ENCODE results near the gene SPEN.
A peak's percentile ranks its signal among the peaks of the same experiment; 100 is the strongest.
"Not testable (repeated sequence)": the region's sequence is repeated elsewhere in the genome, so short reads cannot be mapped to it uniquely, and the experiment has no call there.

Gene SPEN, protein sequence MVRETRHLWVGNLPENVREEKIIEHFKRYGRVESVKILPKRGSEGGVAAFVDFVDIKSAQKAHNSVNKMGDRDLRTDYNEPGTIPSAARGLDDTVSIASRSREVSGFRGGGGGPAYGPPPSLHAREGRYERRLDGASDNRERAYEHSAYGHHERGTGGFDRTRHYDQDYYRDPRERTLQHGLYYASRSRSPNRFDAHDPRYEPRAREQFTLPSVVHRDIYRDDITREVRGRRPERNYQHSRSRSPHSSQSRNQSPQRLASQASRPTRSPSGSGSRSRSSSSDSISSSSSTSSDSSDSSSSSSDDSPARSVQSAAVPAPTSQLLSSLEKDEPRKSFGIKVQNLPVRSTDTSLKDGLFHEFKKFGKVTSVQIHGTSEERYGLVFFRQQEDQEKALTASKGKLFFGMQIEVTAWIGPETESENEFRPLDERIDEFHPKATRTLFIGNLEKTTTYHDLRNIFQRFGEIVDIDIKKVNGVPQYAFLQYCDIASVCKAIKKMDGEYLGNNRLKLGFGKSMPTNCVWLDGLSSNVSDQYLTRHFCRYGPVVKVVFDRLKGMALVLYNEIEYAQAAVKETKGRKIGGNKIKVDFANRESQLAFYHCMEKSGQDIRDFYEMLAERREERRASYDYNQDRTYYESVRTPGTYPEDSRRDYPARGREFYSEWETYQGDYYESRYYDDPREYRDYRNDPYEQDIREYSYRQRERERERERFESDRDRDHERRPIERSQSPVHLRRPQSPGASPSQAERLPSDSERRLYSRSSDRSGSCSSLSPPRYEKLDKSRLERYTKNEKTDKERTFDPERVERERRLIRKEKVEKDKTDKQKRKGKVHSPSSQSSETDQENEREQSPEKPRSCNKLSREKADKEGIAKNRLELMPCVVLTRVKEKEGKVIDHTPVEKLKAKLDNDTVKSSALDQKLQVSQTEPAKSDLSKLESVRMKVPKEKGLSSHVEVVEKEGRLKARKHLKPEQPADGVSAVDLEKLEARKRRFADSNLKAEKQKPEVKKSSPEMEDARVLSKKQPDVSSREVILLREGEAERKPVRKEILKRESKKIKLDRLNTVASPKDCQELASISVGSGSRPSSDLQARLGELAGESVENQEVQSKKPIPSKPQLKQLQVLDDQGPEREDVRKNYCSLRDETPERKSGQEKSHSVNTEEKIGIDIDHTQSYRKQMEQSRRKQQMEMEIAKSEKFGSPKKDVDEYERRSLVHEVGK (N-terminal part only)

DNA sequence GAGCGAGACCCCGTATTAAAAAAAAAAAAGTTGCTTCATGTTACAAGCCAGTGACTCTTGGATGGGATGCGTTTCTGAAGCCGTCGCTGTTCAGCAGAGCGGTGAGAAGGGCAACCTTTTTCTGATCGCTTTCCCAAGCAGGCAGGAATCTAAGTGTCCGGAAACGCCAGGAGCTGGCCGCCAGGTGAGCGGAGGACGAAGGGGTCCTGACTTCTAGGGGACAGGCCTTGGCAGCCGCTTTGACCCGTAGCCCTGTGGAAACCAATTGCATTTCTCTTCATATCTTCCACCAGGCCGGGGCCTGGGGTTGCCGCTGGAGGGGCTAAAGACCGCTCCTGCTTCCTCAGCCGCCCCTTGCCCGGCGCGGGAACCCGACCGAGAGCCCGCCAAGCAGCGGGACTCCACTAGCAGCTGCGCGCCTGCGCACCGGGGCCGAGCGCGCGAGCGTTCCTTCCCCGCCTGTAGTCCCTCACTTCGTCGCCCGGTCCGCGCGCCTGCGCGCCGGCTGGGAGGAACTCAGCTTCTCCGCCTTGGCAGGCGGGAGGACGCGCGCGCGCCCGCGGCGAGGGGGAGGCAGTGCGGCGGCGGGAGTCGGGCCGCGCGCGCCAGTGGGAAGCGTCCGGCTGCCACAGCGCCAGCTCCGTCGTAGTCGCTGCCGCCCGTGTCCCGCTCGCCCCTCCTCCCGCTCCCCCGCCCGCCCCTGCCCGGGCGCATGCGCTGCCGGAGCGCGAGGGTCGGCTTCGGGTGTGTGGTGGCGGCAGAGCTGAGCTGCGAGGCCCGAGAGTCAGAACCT, at the start of gene SPEN:
SPEN (plus strand) TSS at position 608 of the 793 bp plus-strand sequence. CDS start 361 bp downstream, outside the sequence.
- Mint-ChIP-seq H3K27me3 (no peaks in the 10 kb centered on the region), H3K4me3 (peak within 1 kb of the TSS; percentile 95)

DNA sequence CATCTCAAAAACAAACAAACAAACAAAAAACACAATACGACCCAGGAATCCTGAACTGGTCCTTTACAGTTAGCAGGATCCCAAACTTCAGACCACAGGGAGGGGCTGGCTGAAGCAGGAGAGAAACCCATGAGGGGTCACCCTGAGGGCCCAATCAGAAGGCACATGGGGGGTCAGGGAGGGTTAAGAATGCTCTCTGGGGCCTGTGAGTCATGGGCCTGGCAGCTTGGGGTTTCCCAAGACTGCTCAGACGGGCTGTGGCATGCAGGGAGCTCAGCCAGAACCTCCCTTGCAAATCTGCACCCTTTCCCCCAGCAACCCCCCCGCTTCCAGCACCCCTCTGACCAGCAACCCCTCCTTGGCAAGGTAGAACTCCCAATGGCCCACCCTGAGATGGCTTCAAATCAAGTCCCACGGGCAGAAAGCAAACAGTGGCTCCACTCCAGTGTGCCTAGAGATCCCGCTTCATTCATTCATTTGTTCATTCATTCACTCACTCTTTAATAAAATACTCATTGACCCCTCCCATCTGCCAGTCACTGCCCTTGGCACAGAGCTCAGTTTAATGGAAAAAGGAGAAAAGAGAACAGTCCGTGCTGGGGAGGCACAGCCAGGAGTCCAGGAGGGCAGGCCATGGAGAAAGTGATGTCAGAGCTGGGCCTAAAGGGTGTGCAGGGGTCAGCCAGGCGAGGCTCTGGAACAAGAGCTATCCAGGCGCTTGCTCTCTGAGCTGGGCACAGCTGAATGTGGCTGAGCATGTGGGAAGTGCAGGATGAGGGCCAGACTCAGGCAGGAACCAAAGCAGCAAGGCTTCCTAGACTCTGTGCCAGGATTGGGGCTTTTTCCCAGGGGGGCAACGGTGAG, 48.3 kb upstream of the SPEN start:
- no peak for DNase-seq
- Mint-ChIP-seq H3K27ac (no peak overlapping the region), H3K4me1 (no peaks in the 10 kb centered on the region), H3K9me3 (no peaks in the 10 kb centered on the region), H3K4me3 (no peak overlapping the region), H3K27me3 (peaks cover 38% of the 10 kb centered on the region), H3K36me3 (no peaks in the 10 kb centered on the region)
- CTCF ChIA-PET: interaction anchor here (2.4 kb wide), 1 partner anchor 209 kb away, joined by 7 read pairs; no protein-coding TSS in a partner anchor

More for the DNA sequence above, at the start of gene SPEN:
- peak within 1 kb of the TSS; percentile 97 for H3K27ac Mint-ChIP-seq
- H3K9me3 Mint-ChIP-seq: no peaks in the 10 kb centered on the region
- DNase-seq: peak; percentile 98
- CTCF ChIA-PET: interaction anchor here (0.7 to 2.7 kb wide), 3 partner anchors 14 to 72 kb away, joined by 3 to 12 read pairs (median 5); no protein-coding TSS in a partner anchor
- peaks cover 10% of the 10 kb centered on the region for H3K36me3 Mint-ChIP-seq
- H3K4me1 Mint-ChIP-seq: peaks cover 54% of the 10 kb centered on the region

DNA sequence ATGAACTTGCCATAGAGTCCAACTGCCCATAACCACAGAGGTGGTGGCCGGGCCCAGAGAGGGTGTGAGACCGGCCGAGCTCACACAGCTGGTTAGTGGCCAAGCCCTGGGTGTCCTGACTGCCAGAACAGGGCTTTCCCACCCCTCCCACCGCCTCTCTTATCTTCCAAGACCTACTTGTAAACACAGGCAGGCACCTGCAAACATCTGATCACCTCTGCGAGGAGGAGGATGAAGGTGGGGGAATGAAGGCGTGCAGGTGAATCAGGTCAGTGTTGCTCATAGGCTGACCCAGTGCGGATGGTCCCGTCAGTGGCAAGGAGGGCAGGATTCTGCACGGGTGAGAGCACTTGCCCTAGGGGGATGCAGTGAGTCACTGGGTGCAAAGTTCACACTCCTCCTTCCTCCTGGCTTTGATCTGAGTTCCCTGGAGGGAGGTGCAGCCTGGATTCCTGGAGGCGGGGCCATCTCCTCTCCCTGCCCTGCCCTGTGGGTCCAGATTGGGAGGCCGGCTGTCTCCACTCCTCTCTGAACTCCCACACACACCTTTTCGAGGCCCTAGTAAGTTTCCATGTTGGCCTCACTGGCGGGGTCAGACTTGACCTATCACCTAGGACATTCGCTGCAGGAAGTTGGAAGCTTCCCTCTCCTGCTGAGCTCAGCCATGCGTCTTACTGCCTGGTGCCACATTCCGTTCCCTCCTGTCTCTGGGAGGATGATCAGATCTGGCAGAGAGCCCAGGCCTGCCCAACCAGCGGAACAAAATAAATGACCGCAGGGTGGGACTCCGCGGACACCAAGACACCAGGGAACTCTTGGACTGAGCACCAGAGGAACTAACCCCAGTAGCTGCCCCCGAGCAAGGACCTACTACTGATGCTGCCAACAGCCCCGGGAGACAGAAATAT, 47.3 kb upstream of the SPEN start:
- Mint-ChIP-seq H3K27ac (no peak overlapping the region), H3K4me1 (no peaks in the 10 kb centered on the region), H3K27me3 (peaks cover 38% of the 10 kb centered on the region), H3K9me3 (no peaks in the 10 kb centered on the region), H3K36me3 (no peaks in the 10 kb centered on the region), H3K4me3 (no peak overlapping the region)
- DNase-seq: no peak
- CTCF ChIA-PET: interaction anchor here (1.4 to 2.4 kb wide), 2 partner anchors 8 to 208 kb away, joined by 6 to 7 read pairs; no protein-coding TSS in a partner anchor

DNA sequence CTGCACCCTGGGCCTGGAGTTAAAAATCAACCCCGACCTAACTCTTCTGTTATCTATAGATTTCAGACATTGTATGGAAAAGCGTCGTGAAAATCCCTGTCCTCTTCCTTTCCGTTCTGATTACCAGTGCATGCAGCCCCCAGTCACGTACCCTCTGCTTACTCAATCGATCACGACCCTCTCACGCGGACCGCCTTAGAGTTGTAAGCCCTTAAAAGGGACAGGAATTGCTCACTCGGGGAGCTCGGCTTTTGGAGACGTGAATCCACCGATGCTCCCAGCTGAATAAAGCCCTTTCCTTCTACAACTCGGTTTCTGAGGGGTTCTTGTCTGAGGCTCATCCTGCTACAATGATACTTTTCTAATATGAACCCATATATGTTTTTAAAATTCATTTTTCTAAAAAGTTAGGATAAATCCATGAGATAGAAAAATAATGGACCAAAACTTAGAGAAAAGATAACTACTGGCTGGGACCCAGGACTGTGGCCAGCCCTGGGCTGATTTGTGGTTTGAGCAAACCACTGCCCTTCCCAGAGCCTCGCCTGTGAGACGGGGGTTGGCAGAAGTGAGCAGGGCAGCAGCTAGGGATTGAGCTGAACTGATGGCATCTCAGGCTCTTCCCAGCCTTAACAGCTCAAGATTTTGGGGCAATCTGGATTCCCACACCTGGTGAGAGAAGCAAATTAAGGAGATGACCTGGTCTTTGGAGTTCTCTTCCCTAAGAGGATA, 45.1 kb upstream of the SPEN start:
- no peaks in the 10 kb centered on the region for H3K36me3 Mint-ChIP-seq
- peaks cover 38% of the 10 kb centered on the region for H3K27me3 Mint-ChIP-seq
- H3K9me3 Mint-ChIP-seq: no peaks in the 10 kb centered on the region
- DNase-seq: no peak
- no peak overlapping the region for H3K4me3 Mint-ChIP-seq
- no peaks in the 10 kb centered on the region for H3K4me1 Mint-ChIP-seq
- CTCF ChIA-PET: interaction anchor here (0.6 to 2.0 kb wide), 8 partner anchors 9 to 279 kb away, joined by 3 to 13 read pairs (median 3); no protein-coding TSS in a partner anchor
- H3K27ac Mint-ChIP-seq: no peak overlapping the region

DNA sequence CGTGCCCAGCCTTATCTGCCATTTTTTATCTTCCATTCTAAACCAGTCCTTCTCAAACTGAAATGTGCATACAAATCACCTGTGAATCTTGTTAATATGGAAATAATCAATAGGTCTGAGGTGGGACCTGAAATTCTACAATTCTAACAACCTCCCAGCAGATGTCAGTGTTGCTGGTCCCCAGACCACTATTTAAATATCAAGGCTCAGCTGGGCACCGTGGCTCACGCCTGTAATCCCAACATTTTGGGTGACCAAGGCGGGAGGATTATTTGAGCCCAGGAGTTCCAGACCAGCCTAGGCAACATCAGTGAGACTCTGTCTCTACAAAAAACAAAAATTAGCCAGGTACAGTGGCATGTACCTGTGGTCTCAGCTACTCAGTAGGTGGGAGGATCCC, 44.1 kb upstream of the SPEN start:
- CTCF ChIA-PET: interaction anchor here (0.8 to 2.0 kb wide), 9 partner anchors 10 to 252 kb away, joined by 3 to 13 read pairs (median 4); no protein-coding TSS in a partner anchor
- Mint-ChIP-seq H3K4me3 (no peak overlapping the region), H3K27me3 (peaks cover 38% of the 10 kb centered on the region), H3K9me3 (no peaks in the 10 kb centered on the region), H3K4me1 (no peaks in the 10 kb centered on the region), H3K27ac (no peak overlapping the region), H3K36me3 (no peaks in the 10 kb centered on the region)
- peak; percentile 29 for DNase-seq

DNA sequence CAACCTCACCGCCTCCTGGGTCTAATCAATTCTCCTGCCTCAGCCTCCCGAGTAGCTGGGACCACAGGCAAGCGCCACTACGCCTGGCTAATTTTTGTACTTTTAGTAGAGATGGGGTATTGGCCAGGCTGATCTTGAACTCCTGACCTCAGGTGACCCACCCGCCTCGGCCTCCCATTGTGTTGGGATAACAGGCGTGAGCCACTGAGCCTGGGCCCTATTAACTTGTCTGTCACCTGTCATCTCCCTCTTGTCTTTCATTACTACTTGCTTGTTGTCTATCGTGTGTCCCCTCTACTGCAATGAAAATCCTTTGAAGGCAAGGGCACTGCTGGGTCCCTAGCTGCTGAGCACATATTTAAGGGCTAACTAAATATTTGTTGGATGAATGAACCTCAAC, 43.4 kb upstream of the SPEN start:
- H3K4me1 Mint-ChIP-seq: no peaks in the 10 kb centered on the region
- peaks cover 37% of the 10 kb centered on the region for H3K27me3 Mint-ChIP-seq
- no peaks in the 10 kb centered on the region for H3K9me3 Mint-ChIP-seq
- H3K36me3 Mint-ChIP-seq: no peaks in the 10 kb centered on the region
- H3K4me3 Mint-ChIP-seq: no peak overlapping the region
- CTCF ChIA-PET: interaction anchor here (0.8 to 2.0 kb wide), 6 partner anchors 11 to 251 kb away, joined by 3 to 13 read pairs (median 4); no protein-coding TSS in a partner anchor
- DNase-seq: no peak
- H3K27ac Mint-ChIP-seq: no peak overlapping the region

DNA sequence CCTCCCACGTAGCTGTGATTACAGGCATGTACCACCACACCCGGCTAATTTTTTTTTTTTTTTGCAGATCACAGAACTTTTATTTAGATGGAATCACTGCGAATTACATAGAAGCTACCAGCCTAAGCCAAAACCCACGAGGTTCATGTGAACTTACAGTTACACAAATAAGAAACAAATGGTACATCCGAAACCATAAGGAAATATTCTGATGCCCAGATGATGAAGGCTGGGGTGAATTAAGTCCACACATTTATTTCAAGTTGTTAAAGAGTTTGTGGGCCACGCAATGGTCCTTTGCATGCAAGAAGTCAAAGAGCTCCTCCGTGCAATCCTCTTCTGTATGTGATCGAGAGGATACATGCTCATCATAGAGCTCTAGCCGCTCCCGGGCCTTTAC, 40.4 kb upstream of the SPEN start:
- H3K4me1 Mint-ChIP-seq: no peaks in the 10 kb centered on the region
- no peak overlapping the region for H3K4me3 Mint-ChIP-seq
- H3K9me3 Mint-ChIP-seq: no peaks in the 10 kb centered on the region
- no peaks in the 10 kb centered on the region for H3K36me3 Mint-ChIP-seq
- no peak overlapping the region for H3K27ac Mint-ChIP-seq
- CTCF ChIA-PET: interaction anchor here (1.2 kb wide), 1 partner anchor 248 kb away, joined by 3 read pairs; no protein-coding TSS in a partner anchor
- no peak for DNase-seq
- H3K27me3 Mint-ChIP-seq: peaks cover 12% of the 10 kb centered on the region

DNA sequence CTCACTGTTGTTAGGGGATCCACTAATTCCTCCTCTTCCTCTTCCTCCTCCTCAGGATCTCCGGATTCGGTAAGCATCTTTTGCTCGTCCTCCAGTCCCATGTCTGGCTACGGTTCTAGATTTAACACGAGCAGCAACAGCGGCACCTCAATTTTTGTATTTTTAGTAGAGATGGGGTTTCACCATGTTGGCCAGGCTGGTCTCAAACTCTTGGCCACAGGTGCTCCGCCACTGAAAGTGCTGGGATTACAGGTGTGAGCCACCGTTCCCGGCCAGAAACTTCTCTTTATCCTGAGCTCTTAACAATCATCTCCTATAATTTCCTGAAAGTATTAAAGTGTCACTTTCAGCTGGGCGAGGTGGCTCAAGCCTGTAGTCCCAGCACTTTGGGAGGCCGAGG, 40.0 kb upstream of the SPEN start, which contains the start of gene UQCRHL:
UQCRHL (minus strand) TSS at position 101 of the 400 bp plus-strand sequence; CDS start at position 101, 0 bp downstream.
- CTCF ChIA-PET: interaction anchor here (1.2 kb wide), 1 partner anchor 248 kb away, joined by 3 read pairs; no protein-coding TSS in a partner anchor
- H3K36me3 Mint-ChIP-seq, DNase-seq, H3K4me1 Mint-ChIP-seq, H3K9me3 Mint-ChIP-seq, H3K27me3 Mint-ChIP-seq, H3K4me3 Mint-ChIP-seq: not testable (repeated sequence)
- H3K27ac Mint-ChIP-seq: peak within 1 kb of the TSS; percentile 45

DNA sequence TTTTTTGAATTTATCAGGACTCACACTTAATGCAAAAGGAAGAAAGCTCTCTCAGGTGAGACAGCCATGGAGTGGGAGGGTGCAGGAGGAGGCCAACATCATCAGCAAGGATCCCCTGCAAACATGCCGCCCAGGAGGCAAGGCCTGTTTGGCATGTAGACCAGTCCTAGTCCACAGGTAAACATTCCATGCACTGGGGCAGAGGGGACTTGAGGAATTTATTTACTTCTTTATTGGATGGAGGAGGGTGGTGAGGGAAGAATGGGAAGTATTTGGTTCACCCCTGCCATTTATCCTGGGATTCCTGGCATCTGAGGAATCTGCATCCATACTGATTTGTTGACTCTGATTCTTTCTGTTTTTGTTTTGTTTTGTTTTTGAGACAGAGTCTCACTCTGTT, 38.6 kb upstream of the SPEN start:
- Mint-ChIP-seq H3K27me3 (no peaks in the 10 kb centered on the region), H3K27ac (no peak overlapping the region)
- CTCF ChIA-PET: no interaction called here

DNA sequence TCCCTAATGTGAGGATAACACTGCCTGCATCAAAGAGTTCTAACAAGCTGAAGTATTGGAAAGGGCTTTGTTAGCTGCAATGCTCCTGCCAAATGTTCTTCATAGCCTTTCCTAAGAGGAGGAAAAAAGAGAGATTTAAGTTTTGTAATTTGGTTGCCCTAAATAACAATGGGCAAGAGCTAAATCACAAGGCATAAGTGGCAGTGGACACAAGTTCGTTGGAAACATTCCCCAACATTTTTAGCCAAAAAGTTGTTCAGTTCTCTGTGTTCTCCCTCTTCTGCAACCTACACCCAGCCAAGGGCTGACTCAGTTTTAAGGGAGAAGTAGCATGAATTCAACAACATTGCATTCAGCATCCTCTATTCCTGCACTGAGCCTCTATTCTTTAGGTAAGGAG, 37.4 kb upstream of the SPEN start:
- no peaks in the 10 kb centered on the region for H3K36me3 Mint-ChIP-seq
- CTCF ChIA-PET: interaction anchor here (0.9 kb wide), 1 partner anchor 114 kb away, joined by 3 read pairs; no protein-coding TSS in a partner anchor
- no peaks in the 10 kb centered on the region for H3K27me3 Mint-ChIP-seq
- no peaks in the 10 kb centered on the region for H3K4me1 Mint-ChIP-seq
- no peak overlapping the region for H3K4me3 Mint-ChIP-seq
- no peak overlapping the region for H3K27ac Mint-ChIP-seq
- H3K9me3 Mint-ChIP-seq: no peaks in the 10 kb centered on the region
- no peak for DNase-seq

More for the DNA sequence above, 38.6 kb upstream of the SPEN start:
- H3K36me3 Mint-ChIP-seq: no peaks in the 10 kb centered on the region
- DNase-seq: no peak
- no peaks in the 10 kb centered on the region for H3K9me3 Mint-ChIP-seq
- no peaks in the 10 kb centered on the region for H3K4me1 Mint-ChIP-seq
- no peak overlapping the region for H3K4me3 Mint-ChIP-seq

DNA sequence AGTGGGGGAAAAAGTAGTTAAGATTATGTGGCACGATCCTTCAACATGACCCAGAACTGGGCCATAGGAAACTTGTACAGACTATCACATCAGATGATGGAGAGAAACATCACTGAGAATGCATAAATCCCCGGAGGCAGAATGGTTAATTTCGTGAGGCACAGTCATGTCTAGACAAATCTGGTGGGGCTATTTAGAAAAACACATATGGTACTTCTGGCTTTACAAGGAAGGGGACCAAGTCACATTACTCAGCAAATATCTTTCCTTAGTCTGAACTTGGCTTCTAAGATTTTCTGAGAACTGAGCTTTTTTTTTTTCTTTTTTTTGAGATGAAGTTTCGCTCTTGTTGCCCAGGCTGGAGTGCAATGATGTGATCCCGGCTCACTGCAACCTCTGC, 30.8 kb upstream of the SPEN start:
- no peaks in the 10 kb centered on the region for H3K27me3 Mint-ChIP-seq
- H3K9me3 Mint-ChIP-seq: no peaks in the 10 kb centered on the region
- peaks cover 9% of the 10 kb centered on the region for H3K4me1 Mint-ChIP-seq
- no peaks in the 10 kb centered on the region for H3K36me3 Mint-ChIP-seq
- CTCF ChIA-PET: interaction anchor here (1.0 to 3.0 kb wide), 6 partner anchors 25 to 193 kb away, joined by 3 to 33 read pairs (median 8); partner anchors contain the start of gene ZBTB17
- H3K4me3 Mint-ChIP-seq: no peak overlapping the region
- no peak overlapping the region for H3K27ac Mint-ChIP-seq
- DNase-seq: no peak

Measured in activated naive CD4-positive, alpha-beta T cell treated with anti-CD3 and anti-CD28 coated beads, Interleukin-2, amount 10 ng/mL, durations not matched to agents 7 days and 5 days (primary cell).